ENCODE data around the gene BLOC1S4. TPM values are rescaled to one million over a fixed set of nuclear protein-coding genes. Genes with fewer than 3 reads are reported as not detected.

The BLOC1S4 gene
- total RNA-seq, 2 donors from 2014 or later = 14.4 to 16.4 TPM

GRCh38 chr4:6728320-6729029 lies 12.5 kb downstream of the BLOC1S4 start:
- Histone ChIP-seq H3K27me3 (no peaks in the 10 kb centered on the region), H3K27ac (no peak overlapping the region), H3K9me3 (no peaks in the 10 kb centered on the region), H3K4me3 (no peak overlapping the region), H3K4me1 (no peaks in the 10 kb centered on the region), H3K36me3 (no peaks in the 10 kb centered on the region), H3K9ac (ENCODE audit: low read depth in 2 of 2, low read length in 2 of 2) (no peak overlapping the region)
- no peak for DNase-seq
- TF ChIP-seq CTCF (IDR thresholded peaks at IDR 0.05) = no peak
- intact Hi-C loops (cut with DNase I) = no loop called here

- no peak for DNase-seq
- intact Hi-C loops (cut with DNase I) = no loop called here
- Histone ChIP-seq H3K27me3 (no peaks in the 10 kb centered on the region), H3K4me1 (no peaks in the 10 kb centered on the region), H3K9me3 (no peaks in the 10 kb centered on the region), H3K27ac (no peak overlapping the region), H3K4me3 (no peak overlapping the region), H3K36me3 (no peaks in the 10 kb centered on the region), H3K9ac (ENCODE audit: low read depth in 2 of 2, low read length in 2 of 2) (no peak overlapping the region)
- TF ChIP-seq CTCF (IDR thresholded peaks at IDR 0.05) = no peak
These were observed 14.8 kb downstream of the BLOC1S4 start for GRCh38 chr4:6730603-6731317.

- Histone ChIP-seq H3K27me3 (no peaks in the 10 kb centered on the region), H3K27ac (no peak overlapping the region), H3K9me3 (no peaks in the 10 kb centered on the region), H3K9ac (ENCODE audit: low read depth in 2 of 2, low read length in 2 of 2) (no peak overlapping the region), H3K4me1 (no peaks in the 10 kb centered on the region), H3K4me3 (no peak overlapping the region), H3K36me3 (no peaks in the 10 kb centered on the region)
- TF ChIP-seq CTCF (IDR thresholded peaks at IDR 0.05) = no peak
- intact Hi-C loops (cut with DNase I) = no loop called here
- DNase-seq = no peak
These were observed 15.3 kb downstream of the BLOC1S4 start for GRCh38 chr4:6731318-6731675.

GRCh38 chr4:6731780-6732179 lies 15.8 kb downstream of the BLOC1S4 start:
- intact Hi-C loops (cut with DNase I) = no loop called here
- no peak for TF ChIP-seq CTCF (IDR thresholded peaks at IDR 0.05)
- H3K4me3 ChIP-seq = no peak overlapping the region
- no peak overlapping the region for H3K27ac ChIP-seq
- no peak overlapping the region for H3K9ac ChIP-seq (ENCODE audit: low read depth in 2 of 2, low read length in 2 of 2)
- H3K36me3 ChIP-seq = no peaks in the 10 kb centered on the region
- H3K9me3 ChIP-seq = no peaks in the 10 kb centered on the region
- no peak for DNase-seq
- H3K27me3 ChIP-seq = no peaks in the 10 kb centered on the region
- no peaks in the 10 kb centered on the region for H3K4me1 ChIP-seq

GRCh38 chr4:6732441-6733357 lies 16.7 kb downstream of the BLOC1S4 start:
- Histone ChIP-seq H3K27me3 (no peaks in the 10 kb centered on the region), H3K4me1 (no peaks in the 10 kb centered on the region), H3K36me3 (no peaks in the 10 kb centered on the region), H3K27ac (no peak overlapping the region), H3K4me3 (no peak overlapping the region), H3K9me3 (no peaks in the 10 kb centered on the region), H3K9ac (ENCODE audit: low read depth in 2 of 2, low read length in 2 of 2) (no peak overlapping the region)
- no peak for TF ChIP-seq CTCF (IDR thresholded peaks at IDR 0.05)
- peak; percentile 52 for DNase-seq
- intact Hi-C loops (cut with DNase I) = no loop called here
